Muscle of back (tissue), 13 donors: ENCODE data around the gene PRUNE1. TPM values are rescaled to one million over a fixed set of nuclear protein-coding genes. Genes with fewer than 3 reads are reported as not detected.

Source experiments
- DNase-seq, 3 donors: peaks; one replicate each; pipeline versions ENCODE4 v3.0.0 to v3.0.0-alpha.2; 2013
- long read RNA-seq, 9 donors: transcript quantifications; one replicate each; lab custom pipeline, GENCODE V29; 2026
- polyA plus RNA-seq, 10 donors: library from polyadenylated mRNA; unstranded; fragments of 120-200 nt; gene quantifications; one replicate each; pipeline ENCODE4 v1.2.1, GENCODE V29; 2013; ENCODE audit not compliant: insufficient read length in 10 of 10

The PRUNE1 gene, protein sequence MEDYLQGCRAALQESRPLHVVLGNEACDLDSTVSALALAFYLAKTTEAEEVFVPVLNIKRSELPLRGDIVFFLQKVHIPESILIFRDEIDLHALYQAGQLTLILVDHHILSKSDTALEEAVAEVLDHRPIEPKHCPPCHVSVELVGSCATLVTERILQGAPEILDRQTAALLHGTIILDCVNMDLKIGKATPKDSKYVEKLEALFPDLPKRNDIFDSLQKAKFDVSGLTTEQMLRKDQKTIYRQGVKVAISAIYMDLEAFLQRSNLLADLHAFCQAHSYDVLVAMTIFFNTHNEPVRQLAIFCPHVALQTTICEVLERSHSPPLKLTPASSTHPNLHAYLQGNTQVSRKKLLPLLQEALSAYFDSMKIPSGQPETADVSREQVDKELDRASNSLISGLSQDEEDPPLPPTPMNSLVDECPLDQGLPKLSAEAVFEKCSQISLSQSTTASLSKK
- polyA plus RNA-seq, result 10 to 100 TPM; 22.7 to 30.9 (median 24.4) TPM
- long read RNA-seq, donor 1, partial matches to known transcripts, result 0 of 3 reads
- long read RNA-seq, donor 1, other reads (novel, unspliced or antisense), result 0 of 3 reads
- long read RNA-seq, donor 2, partial matches to known transcripts, result 0 of 2 reads
- long read RNA-seq, donor 2, other reads (novel, unspliced or antisense), result 0 of 2 reads
- long read RNA-seq, donor 3, result 0 reads
- long read RNA-seq, donor 4, partial matches to known transcripts, result 0 of 1 reads
- long read RNA-seq, donor 4, other reads (novel, unspliced or antisense), result 0 of 1 reads
- long read RNA-seq, donor 5, partial matches to known transcripts, result 0 of 3 reads
- long read RNA-seq, donor 5, other reads (novel, unspliced or antisense), result 0 of 3 reads
- long read RNA-seq, donor 6, partial matches to known transcripts, result 0 of 6 reads
- long read RNA-seq, donor 6, other reads (novel, unspliced or antisense), result 0 of 6 reads
- long read RNA-seq, donor 7, partial matches to known transcripts, result 0 of 3 reads
- long read RNA-seq, donor 7, other reads (novel, unspliced or antisense), result 0 of 3 reads
- long read RNA-seq, donor 8, partial matches to known transcripts, result 0 of 2 reads
- long read RNA-seq, donor 8, other reads (novel, unspliced or antisense), result 0 of 2 reads
- long read RNA-seq, donor 9, result 0 reads

DNA sequence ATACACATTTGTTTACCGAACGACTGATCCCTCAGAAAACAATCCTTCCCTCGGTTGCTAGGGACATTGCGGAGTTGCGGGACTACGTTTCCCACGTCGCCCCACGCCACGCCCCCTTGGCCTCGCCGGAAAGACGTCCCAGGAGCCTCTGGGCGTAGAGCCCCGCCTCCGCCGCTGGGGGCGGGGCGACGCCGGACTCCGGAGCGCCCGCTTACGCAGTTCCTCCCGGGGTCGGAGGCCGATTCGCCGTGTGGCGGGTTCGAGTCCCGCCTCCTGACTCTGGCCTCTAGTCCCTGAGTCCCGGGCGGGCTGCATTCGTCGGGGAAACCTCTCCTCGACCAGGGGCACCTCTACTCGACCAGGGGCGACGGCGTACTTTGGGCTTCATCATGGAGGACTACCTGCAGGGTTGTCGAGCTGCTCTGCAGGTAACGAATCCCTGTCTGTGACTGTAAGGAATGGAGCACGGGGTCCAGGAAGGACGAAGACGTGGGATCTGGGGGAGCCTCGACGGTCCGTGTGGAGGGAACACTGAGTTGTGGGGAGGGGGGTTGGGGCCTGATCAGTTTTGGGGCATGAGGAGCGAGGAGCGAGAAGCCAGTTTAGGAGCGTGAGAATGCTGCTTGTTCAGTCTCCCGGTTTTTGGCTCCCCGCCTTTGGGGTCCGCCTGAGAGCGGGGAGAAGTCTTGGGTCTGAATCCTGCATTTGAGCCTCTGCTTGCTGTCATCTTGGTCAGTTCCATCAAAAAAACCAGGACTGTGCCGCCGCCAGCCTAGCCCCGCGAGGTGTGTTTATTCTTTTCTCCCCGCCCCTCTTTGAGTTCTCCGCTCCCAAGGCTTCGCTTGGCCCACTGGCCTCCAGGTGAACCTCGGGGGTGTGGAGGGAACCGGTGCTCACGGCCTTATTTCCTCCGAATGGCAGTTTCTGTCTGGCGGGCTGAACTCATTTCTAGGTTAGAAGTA is at the start of gene PRUNE1:
Gene PRUNE1 (plus strand): TSS at position 206 of the 962 bp plus-strand sequence. CDS start 184 bp downstream, at position 390.
- peak; percentile 96 to 99 (median 99) for DNase-seq

DNA sequence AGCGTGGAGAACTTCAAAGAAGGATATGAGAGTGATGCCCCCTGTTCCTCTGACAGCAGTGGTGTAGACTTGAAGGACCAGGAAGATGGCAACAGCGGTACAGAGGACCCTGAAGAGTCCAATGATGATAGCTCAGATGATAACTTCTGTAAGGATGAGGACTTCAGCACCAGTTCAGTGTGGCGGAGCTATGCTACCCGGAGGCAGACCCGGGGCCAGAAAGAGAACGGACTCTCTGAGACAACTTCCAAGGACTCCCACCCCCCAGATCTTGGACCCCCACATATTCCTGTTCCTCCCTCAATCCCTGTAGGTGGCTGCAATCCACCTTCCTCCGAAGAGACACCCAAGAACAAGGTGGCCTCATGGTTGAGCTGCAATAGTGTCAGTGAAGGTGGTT is 47.6 kb upstream of the PRUNE1 start:
- no peak for DNase-seq

DNA sequence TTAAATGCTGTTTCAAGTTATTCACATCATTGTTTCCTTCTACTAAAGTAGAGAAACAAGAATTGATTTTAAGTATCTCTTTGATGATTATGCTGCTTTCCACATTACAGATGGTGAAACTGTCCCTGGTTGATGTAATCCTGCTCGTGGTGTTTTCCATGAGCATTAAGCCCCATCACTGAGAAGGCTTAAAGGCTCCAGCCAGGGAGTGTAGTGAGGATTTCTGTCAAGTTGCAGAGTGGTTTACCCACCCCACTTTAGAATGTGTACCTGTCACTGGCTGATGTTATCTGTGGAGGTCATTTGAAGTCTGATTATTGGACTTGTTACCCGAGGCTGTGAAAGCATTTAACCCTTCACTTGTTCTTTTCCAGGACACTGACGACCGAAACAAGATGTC is 46.5 kb upstream of the PRUNE1 start:
- no peak for DNase-seq

DNA sequence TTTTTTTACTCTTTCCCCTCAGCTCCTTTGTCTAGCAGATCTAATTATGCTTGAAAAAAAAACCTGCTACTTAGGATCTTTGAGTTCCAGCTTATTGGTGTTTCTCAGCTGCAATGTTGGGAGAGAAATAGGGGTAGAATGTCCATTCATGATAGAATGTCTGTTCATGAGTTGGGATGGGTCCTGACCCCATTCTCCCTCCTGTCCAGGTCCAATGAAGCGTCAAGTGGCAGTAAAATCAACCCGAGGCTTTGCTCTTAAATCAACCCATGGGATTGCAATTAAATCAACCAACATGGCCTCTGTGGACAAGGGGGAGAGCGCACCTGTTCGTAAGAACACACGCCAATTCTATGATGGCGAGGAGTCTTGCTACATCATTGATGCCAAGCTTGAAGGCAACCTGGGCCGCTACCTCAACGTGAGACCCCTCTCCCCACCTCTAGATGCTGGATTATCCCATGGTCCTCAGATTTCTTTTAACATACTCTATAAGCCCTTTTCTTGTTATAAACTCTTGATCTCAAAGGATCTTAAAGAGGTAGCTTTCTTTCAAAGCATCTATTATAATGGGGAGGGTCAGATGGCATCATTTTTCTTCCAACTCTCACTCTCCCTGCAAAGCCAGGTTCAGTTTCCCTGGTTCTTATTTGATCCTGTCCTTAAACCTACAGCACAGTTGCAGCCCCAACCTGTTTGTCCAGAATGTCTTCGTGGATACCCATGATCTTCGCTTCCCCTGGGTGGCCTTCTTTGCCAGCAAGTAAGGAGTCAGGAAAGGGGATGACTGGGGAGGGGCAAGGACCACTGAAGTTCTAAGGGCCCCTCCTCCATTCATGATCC is 44.7 kb upstream of the PRUNE1 start:
- DNase-seq, result no peak

DNA sequence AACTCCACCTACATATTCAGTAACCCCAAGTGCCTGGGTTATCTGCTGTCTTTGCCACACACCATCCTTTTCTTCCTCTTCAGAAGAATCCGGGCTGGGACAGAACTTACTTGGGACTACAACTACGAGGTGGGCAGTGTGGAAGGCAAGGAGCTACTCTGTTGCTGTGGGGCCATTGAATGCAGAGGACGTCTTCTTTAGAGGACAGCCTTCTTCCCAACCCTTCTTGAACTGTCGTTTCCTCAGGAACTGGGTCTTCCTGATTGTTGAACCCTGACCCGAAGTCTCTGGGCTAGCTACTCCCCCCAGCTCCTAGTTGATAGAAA is 44.1 kb upstream of the PRUNE1 start:
- DNase-seq, result no peak

DNA sequence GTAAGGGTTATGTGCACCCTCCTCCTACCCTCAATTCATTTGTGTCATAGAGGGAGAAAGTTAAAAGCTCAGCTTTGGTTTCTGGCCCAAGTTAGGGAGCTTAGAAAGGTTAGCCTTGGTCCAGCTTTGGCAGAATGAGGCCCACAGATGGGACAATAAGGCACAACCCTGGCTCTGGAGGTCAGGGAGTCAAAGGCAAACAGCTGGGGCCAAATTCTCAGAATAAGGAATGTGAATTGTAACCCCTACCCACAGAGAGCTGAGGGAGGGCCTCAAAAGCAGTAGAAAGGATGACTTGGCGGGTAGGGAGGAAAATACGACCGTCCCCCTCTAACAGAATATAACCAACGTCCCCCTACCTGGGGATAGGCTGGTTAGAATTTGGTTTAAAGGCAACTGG is 42.6 kb upstream of the PRUNE1 start:
- no peak for DNase-seq

DNA sequence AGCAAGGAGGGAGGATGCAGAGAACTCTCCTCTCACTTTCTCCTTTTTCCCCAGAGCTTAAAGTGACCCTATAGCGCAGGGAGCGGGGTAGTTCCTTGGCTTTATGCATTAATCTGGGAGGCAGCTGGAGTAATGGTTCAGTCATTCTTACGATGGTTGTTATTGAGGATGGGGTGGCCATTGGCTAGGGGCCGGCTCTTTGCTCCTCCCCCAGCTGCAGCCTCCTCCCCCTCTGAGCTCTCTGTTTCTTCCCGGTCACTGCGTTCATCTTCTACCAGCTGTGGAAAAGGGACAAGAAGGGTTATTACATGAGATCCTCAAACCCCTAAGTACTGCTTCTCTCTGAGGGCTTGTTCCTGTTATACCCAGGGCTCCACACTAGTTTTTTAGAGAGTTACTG is 42.2 kb upstream of the PRUNE1 start:
- no peak for DNase-seq

DNA sequence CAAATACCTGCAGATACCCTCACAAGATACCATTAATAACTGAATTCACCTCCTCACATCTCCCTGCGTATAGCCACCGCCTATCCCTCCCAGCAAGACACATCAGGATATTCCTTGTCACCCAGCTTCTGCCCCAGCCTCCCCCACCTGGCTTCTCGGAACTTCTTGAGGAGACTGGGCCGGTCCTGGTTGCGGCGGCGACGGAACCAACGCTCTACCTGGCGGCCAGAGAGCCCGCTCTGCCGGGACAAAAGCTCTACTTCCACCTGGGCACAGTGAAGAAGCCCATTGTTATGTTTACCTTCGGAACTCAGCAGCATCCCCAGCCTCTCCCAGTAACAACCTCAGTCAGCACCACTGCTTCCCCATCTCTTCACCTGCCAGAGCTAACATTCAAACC is 40.3 kb upstream of the PRUNE1 start:
- no peak for DNase-seq

DNA sequence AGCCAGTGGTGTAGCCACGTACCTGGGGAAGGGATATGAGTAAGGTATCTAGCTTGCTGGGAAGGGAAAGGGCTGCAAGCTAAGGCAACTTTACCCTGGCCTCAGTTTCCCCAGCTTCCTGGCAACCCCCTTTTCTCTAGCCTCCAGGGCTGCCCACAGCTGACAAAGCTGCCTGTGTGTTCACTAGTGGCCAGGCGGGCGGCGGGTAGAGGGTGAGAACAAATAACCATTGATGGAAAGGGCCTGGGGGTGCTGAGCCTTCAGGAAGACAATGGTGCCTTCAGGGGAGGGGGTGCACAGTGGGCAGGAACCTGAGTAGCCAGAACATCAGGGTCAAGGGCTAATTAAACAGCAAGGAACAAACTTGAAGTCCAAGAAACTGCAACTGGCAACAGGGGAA is 39.8 kb upstream of the PRUNE1 start:
- DNase-seq, result no peak

DNA sequence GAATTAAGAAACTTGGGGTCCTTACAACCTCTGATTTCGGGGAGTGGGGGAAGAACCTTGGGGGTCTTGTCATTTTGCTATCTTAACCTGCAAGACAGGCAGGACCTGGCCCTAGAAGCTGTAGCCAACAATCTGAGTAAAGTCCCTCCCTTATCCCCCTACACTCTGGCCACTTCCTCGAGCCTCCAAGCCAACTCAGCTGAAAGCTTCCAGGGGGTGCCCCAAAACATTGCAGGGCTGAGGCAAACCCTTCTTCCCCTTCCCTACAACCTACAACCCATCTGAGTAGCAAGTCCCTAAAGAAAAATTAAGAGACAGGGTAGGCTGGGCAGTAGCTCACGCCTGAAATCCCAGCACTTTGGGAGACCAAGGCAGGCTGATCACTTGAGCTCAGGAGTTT is 38.6 kb upstream of the PRUNE1 start:
- no peak for DNase-seq

DNA sequence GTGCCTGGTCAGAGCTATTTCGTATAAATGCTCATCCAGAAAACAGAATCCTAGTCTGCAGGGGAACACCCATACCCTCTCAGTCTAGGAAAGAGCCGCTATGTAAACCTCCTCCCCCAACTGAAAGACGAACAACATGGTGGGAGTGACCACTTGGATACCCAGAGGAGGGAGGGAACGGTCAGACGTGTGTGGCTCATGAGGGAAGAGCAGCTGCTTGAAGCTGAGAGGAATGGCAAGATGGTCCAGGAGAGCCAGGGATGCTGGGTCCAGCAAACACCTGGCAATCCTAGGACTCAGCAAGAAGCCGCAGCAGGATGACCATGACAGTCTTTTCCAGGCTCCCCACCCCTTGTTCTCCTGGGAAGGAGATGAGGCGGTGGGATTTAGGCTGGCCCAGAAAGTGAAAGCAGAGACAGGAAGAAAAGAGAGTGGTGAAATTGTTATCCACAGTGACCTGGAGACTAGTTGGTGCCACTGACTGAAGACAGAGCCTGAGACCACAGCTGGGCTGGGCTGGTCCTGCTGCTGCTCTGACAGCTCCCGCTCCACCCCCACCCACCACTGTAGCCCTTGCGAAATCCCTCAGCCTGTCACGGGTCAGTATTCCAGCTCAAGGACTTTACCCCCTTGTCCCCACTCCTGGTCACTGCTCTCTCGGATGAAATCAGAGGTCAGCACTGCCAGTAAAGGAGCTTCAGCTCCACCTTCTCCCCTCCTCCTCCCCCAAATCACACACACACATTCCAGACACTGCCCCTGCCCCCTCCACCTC is 37.3 kb upstream of the PRUNE1 start:
- DNase-seq, result peak in 1 of 3 donors; percentile 39

DNA sequence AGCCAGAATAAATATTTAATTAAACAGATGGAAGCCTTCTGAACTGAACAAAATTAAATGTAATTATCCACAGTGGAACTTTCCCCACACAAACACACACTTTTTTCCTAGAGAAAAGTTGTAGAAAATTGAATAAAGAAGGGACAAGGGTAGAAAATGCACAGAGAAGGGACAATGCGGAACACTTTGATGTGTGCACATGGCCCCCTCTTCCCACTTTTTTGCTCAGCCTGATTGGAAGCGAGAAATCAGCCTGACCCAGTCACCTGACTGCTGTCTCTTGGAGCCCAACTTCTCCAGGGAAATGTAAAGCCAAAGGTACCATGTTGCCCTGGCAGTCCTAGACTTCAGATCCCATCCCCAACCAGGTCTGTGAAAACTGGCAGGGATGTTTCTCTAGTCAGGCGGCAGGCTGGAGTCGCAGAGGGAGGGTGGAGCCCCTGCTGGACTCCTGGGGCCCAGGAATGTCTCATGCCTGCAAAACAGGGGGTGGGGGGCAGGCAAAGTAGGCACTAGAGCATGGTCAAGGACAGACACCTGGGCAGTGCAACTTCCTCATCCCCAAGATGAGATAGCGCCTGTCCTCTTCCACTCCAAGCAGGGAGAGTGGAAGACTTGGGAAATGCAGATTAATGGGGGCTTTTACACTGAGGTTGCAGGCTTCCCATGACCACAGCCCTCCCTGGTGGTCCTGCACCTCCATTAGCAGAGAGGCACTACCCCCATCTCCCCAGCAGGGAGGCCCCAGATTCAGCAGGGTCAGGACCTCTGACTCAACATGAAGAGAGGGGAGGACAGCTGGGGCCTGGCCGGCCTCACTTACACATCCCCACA is 36.4 kb upstream of the PRUNE1 start:
- DNase-seq, result no peak

DNA sequence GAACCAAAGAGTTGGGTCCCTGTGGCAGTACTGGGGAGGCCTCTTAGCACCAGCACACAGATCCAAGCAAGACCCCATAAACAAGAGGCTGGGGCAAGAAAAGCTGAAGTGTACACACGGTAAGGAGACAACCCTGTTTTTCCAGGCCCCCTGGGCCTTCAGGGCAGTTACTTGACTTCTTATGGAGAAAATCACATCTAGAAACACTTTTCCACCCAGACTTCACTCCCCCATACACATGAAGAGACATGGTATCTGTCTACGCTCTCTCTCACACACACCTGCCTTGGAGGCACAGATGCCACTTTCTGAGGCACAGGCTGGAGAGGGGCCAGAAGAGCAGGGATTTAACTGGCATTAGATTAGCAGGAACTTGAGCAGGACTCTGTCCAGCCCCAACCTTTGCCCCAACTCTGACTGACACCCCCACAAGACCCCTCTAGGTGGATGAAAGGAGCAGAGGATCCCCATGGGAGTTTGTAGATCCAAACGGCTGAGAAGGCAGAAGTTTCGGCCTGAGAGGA is 35.8 kb upstream of the PRUNE1 start:
- no peak for DNase-seq

DNA sequence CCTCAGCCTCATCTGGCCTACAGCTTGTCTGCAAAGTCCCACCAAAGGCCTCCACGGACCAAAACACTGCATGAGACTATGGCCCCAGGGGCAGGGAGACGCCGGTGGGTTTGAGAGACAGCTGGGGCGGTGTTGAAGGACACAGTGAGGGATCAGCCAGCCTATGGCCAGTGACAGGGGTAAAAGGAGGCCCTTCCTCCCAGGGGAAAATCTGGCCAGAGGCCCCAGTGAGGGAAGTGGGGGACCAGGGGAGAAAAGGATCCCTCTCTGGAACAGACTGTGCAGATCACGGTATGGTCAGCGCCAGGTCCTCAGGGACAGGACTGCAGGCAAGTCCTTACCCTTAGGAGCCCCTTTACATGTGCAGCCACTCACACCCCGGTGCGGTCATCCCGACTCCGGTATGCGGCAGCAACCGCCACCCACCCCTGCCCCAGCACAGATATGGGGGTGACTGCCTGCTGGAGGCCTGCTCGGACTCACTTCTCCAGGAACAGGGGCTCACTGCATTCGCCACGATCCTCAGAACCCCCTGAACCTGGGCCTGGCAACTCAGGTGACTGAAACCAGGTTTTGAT is 34.9 kb upstream of the PRUNE1 start:
- peak in 1 of 3 donors; percentile 25 for DNase-seq

DNA sequence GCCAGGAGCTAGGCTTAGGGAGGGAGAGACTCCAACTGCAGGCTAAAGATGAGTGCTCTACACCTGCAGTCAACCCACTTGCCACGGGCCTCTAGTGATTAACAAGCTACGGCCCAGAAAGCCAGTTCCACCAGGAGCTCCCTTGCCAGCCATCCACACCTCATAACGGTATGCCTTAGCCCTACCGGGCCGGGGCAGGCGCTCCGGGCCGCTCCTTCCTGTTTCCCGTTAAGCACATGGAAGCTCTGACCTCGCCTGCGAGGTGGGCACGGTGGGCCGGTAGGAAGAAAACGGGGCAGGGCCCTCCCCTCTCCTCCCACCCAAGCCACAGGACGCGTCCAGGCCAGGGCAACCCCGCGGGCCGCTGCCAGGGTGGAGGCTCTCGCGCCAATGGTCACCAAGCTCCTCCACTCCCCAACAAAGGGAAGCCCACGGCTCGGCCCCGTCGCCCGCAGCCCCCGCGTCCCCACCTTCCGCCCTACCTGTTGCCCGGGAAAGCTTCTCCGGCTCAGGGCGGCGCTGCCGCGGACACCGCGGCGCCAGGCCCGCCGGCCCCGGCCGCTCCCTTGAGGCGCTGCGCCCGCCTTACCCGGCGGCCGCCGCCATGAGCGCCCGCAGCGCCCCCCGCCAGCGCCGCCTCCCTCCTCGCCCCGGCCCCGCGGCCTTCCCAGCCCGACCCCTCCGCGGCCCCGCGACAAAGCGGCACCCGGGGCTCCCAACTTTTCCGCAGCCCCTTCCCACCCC is 34.2 kb upstream of the PRUNE1 start:
- DNase-seq, result peak in 1 of 3 donors; percentile 75

DNA sequence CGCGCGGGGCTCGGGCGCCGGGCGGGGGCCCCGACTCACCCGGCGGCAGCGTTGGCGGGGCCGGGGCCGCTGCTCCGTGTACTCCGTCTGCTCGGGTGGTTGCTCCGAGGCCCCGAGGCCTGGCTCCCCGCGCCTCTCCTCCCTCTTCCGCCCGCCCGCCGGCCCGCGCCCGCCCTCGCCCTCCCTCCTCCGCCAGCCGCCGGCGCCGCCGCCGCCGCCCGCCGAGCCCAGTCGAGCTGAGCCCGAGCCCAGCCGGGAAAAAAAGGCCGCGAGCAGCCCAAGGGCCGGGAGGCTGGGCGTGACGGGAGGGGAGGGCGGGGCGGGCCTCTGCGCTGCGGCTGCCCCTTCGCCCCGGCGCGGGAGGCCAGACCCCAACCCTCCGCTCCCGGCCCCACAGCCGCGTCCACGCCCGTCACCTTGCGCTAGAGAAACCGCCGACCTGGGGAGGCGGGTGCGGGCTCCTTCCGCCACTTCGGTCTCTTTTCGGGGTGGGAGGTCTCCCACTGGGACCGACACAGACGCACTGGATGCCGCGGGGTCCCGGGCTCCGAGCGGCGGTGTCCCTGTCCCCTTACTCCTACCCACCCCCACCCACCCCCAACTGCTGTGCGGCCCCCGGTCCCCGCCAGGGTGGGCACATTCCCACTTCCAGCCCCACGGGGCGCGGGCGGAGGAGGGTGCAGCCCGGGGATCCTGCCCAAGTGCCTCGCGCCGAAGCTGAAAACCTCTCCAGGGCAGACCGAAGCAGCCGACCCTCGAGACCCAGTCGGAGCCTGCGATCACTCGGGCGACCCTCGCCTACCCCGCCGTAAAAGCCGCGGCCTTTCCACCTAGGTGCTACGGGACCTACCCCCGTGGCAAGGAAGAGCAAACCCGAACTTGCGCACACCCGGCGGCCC is 33.4 kb upstream of the PRUNE1 start, which contains the start of gene CERS2:
Gene CERS2 (minus strand): TSS at position 256 of the 899 bp plus-strand sequence. CDS start 5,745 bp downstream, outside the sequence.
- peak; percentile 82 to 95 (median 89) for DNase-seq
